ENCODE measurements around the gene ARL3. TPM values are rescaled to one million over a fixed set of nuclear protein-coding genes. Genes with fewer than 3 reads are reported as not detected.

Gene ARL3
- total and polyA plus RNA-seq, 2 of the 4 experiments (the other 2 are of a cell fraction), result 5.0 to 14.3 TPM

- dilution Hi-C loops (cut with HindIII; ENCODE audit: low sequenced_read_pairs, unreplicated experiment) (no loop called here), in situ Hi-C loops (cut with MboI; ENCODE audit: low sequenced_read_pairs) (no loop called here), intact Hi-C loops (cut with micrococcal nuclease) (no loop called here)
- Histone ChIP-seq H3K9me1 (ENCODE audit: insufficient read depth, low read length) (peaks cover 16% of the 10 kb centered on the region; the same call in 1 of the 2 replicates), H3K27me3 (ENCODE audit: control insufficient read depth, insufficient read depth, low read length) (no peaks in the 10 kb centered on the region), H2AK9ac (replicated peaks; ENCODE audit: low read depth, low read length, poor library complexity) (no peak overlapping the region), H4K5ac (ENCODE audit: low read depth, low read length) (no peak overlapping the region), H3K18ac (ENCODE audit: low read depth, low read length) (no peak overlapping the region), H3K56ac (ENCODE audit: extremely low read depth, insufficient read depth, low read length) (no peak overlapping the region), H2BK5ac (ENCODE audit: low read depth, low read length, poor library complexity, severe bottlenecking) (no peak overlapping the region), H3K9ac (ENCODE audit: low read depth, low read length) (no peak overlapping the region), H3K4me3 (ENCODE audit: insufficient read depth, low read depth, low read length) (peak overlapping the region; percentile 77), H2BK15ac (ENCODE audit: low read depth, low read length) (no peak overlapping the region), H3K9me3 (ENCODE audit: control insufficient read depth, insufficient read depth, low read length) (no peaks in the 10 kb centered on the region), H3K36me3 (ENCODE audit: control insufficient read depth, insufficient read depth, low read length) (no peaks in the 10 kb centered on the region), H2BK120ac (ENCODE audit: low read depth, low read length) (no peak overlapping the region), H2AFZ (replicated peaks; ENCODE audit: low read length, poor library complexity) (no peak overlapping the region), H3K4me1 (ENCODE audit: control insufficient read depth, insufficient read depth, low read length) (no peaks in the 10 kb centered on the region), H4K20me1 (ENCODE audit: insufficient read depth, low read length) (peaks cover 26% of the 10 kb centered on the region; the same call in 1 of the 2 replicates), H3K14ac (replicated peaks; ENCODE audit: low read depth, low read length) (0 out of 2 replicates have a peak overlapping the region, but pooled peaks have one; percentile 97), H3K27ac (ENCODE audit: insufficient read depth, low read length) (no peak overlapping the region), H2BK20ac (ENCODE audit: low read depth, low read length) (no peak overlapping the region), H2AK5ac (ENCODE audit: low read depth, low read length) (peak overlapping the region; percentile 15; the same call in 1 of the 2 replicates), H3K23ac (ENCODE audit: low read depth, low read length) (peak overlapping the region; percentile 94; the same call in 1 of the 2 replicates), H4K8ac (ENCODE audit: low read depth in 2 of 2, low read length in 2 of 2) (peak overlapping the region in 1 of 2 experiments; percentile 31; a peak in 1 of 4 replicates), H3K4me2 (ENCODE audit: low read depth, low read length) (peak overlapping the region; percentile 94), H4K91ac (ENCODE audit: insufficient read depth, low read depth, low read length) (peak overlapping the region; percentile 47), H3K79me1 (ENCODE audit: low read depth in 1 of 2, low read length in 2 of 2) (peaks cover 24 to 49% of the 10 kb centered on the region in 2 experiments), H3K4ac (ENCODE audit: low read depth, low read length) (no peak overlapping the region)
- no CpG with 5 or more reads among the region's 4 CpGs for WGBS, 2 experiments (ENCODE audit: extremely low coverage in 2 of 2, insufficient read length in 1 of 2)
- ChIA-PET POLR2A (ENCODE audit: unreplicated experiment) (interaction anchor here (0.8 kb wide), 1 partner anchor 20 kb away, joined by 3 read pairs; no protein-coding TSS in a partner anchor), CTCF (interaction anchor here (2.1 kb wide), 1 partner anchor 8 kb away, joined by 10 read pairs; no protein-coding TSS in a partner anchor)
- DNase-seq (no peak), ATAC-seq (ENCODE audit: low read depth) (no peak)
- no TSS peak for BruUV-seq (replicated peaks)
- TF ChIP-seq NFE2L2 (IDR thresholded peaks at IDR 0.05; ENCODE audit: low read depth, low read length) (no peak), SMC3 (IDR thresholded peaks at IDR 0.05; ENCODE audit: low read depth, low read length) (no peak)
These were observed 31.0 kb upstream of the ARL3 start for GRCh38 chr10:102745157-102745556.

All from IMR-90 (cell line).